HepG2 (cell line): ENCODE measurements around the gene C1R. TPM values are rescaled to one million over a fixed set of nuclear protein-coding genes. Genes with fewer than 3 reads are reported as not detected.

Experiments
- FOXM1 ChIP-seq: sonication (generic); formaldehyde crosslinking; IDR thresholded peaks from 2 replicates; pipeline ENCODE4 v1.5.0; 2020; ENCODE audit warnings: missing genetic modification reagents
- MIER3 ChIP-seq: IDR thresholded peaks from 2 replicates; pipeline ENCODE4 v1.6.1; 2016; ENCODE audit warnings: missing compliant biosample characterization, borderline replicate concordance
- NKX3-1 ChIP-seq: sonication (generic); formaldehyde crosslinking; IDR thresholded peaks from 2 replicates; pipeline ENCODE4 v1.5.0; 2020; ENCODE audit warnings: missing genetic modification reagents
- NPAS2 ChIP-seq: sonication (generic); formaldehyde crosslinking; IDR thresholded peaks from 2 replicates; pipeline ENCODE4 v1.8.0; 2022; ENCODE audit warnings: mild to moderate bottlenecking, missing genetic modification reagents, borderline replicate concordance
- ZBTB21 ChIP-seq: sonication (generic); formaldehyde crosslinking; IDR thresholded peaks from 2 replicates; pipeline ENCODE4 v1.4.0; 2020; ENCODE audit warnings: missing genetic modification reagents
- ZKSCAN5 ChIP-seq: sonication (generic); formaldehyde crosslinking; IDR thresholded peaks from 2 replicates; pipeline ENCODE4 v1.5.1; 2020; ENCODE audit warnings: mild to moderate bottlenecking, missing genetic modification reagents
- ZMYM3 ChIP-seq: sonication (generic); formaldehyde crosslinking; IDR thresholded peaks from 2 replicates; pipeline ENCODE4 v1.5.1; 2020; ENCODE audit warnings: mild to moderate bottlenecking, missing genetic modification reagents
- ZNF24 ChIP-seq: fragments of 450-650 bp; IDR thresholded peaks from 2 replicates; pipeline ENCODE4 v1.6.1; 2017; ENCODE audit warnings: antibody characterized with exemption, mild to moderate bottlenecking
- ZNF550 ChIP-seq: sonication (generic); formaldehyde crosslinking; IDR thresholded peaks from 2 replicates; pipeline ENCODE4 v1.4.0; 2020; ENCODE audit warnings: mild to moderate bottlenecking, missing genetic modification reagents, borderline replicate concordance
- polyA plus RNA-seq, 8 experiments: library from polyadenylated mRNA; depleted of rRNA in 3 of 8; stranded (reverse) in 7 of 8; unstranded in 1 of 8; fragments of >200 nt; fragmentation: Illumina TruSeq in 4 of 8; extraction: Trizol in 4 of 8; gene quantifications; 2 replicates each; pipeline versions ENCODE4 v1.2.1 to v1.2.3, GENCODE V29; 2011 to 2016; ENCODE audit warnings: low read depth in 4 of 8, missing spikeins in 1 of 8, mixed read lengths in 1 of 8; ENCODE audit not compliant: insufficient read depth in 1 of 8
- total RNA-seq, 5 experiments: library from RNA; depleted of rRNA; stranded (reverse); fragments of >200 nt; fragmentation: Illumina TruSeq; extraction: Trizol; gene quantifications; 2 replicates each; pipeline ENCODE4 v1.2.3, GENCODE V29; 2016; ENCODE audit warnings: low read depth in 1 of 5
- TF ChIP-seq, protein P1 (sequence below): sonication (generic); formaldehyde crosslinking; IDR thresholded peaks from 2 replicates; pipeline ENCODE4 v1.5.0; 2020; ENCODE audit warnings: missing genetic modification reagents
- TF ChIP-seq, protein P2 (sequence below): sonication (generic); formaldehyde crosslinking; IDR thresholded peaks from 2 replicates; pipeline ENCODE4 v1.4.0; 2020; ENCODE audit warnings: missing genetic modification reagents
- TF ChIP-seq, protein P3 (sequence below): sonication (generic); IDR thresholded peaks from 2 replicates; pipeline ENCODE4 v1.6.1; 2016; ENCODE audit warnings: low read depth, borderline replicate concordance
- TF ChIP-seq, protein P4 (sequence below): sonication (generic); formaldehyde crosslinking; IDR thresholded peaks from 2 replicates; pipeline ENCODE4 v1.4.0; 2020; ENCODE audit warnings: low read depth, mild to moderate bottlenecking, missing genetic modification reagents

Gene C1R
- total and polyA plus RNA-seq, 2 of the 13 experiments (the other 11 are each of a cell fraction or from before 2014, with no cell fraction given): 3.5 to 6.5 TPM

DNA sequence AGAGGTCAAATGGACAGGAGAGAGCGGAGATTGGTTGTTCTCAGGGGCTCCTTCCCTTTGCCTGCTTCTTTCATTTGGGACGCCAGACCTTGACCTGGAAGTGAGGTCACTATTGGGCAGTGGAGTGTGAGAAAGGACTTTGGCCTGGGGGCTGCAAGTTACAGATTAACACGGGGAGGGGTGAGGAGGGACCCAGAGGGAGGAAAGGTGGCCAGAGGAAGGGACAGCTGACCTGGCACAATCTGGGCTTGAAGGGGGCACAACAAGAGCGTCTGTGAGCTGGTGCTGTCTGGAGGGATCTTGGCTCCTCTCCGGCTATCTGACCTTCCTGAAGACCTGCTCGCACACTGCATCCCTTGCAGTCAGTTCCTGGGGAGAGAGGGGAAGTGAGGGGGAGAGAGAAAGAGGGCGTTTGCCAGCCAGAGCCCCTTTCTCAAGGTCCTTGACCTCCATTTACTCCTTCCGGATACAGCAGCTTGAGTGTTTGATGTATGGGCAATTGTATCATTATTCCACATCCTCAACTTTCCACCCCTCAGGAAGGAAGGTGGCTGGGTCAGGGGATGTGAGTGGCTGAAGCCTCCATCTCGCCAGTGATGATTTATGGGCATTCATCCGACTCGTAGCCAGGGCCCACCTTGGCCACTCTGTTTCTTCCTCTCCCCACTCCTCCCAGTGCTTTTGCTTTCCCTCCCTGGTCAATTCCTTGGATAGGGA, 31.7 kb upstream of the C1R start (continued):
- TF ChIP-seq, protein P1, sequence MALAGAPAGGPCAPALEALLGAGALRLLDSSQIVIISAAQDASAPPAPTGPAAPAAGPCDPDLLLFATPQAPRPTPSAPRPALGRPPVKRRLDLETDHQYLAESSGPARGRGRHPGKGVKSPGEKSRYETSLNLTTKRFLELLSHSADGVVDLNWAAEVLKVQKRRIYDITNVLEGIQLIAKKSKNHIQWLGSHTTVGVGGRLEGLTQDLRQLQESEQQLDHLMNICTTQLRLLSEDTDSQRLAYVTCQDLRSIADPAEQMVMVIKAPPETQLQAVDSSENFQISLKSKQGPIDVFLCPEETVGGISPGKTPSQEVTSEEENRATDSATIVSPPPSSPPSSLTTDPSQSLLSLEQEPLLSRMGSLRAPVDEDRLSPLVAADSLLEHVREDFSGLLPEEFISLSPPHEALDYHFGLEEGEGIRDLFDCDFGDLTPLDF: no peak
- TF ChIP-seq NPAS2 (CRISPR knock-in tag): no peak
- TF ChIP-seq, protein P2, sequence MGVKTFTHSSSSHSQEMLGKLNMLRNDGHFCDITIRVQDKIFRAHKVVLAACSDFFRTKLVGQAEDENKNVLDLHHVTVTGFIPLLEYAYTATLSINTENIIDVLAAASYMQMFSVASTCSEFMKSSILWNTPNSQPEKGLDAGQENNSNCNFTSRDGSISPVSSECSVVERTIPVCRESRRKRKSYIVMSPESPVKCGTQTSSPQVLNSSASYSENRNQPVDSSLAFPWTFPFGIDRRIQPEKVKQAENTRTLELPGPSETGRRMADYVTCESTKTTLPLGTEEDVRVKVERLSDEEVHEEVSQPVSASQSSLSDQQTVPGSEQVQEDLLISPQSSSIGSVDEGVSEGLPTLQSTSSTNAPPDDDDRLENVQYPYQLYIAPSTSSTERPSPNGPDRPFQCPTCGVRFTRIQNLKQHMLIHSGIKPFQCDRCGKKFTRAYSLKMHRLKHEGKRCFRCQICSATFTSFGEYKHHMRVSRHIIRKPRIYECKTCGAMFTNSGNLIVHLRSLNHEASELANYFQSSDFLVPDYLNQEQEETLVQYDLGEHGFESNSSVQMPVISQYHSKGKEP: no peak
- TF ChIP-seq, protein P3, sequence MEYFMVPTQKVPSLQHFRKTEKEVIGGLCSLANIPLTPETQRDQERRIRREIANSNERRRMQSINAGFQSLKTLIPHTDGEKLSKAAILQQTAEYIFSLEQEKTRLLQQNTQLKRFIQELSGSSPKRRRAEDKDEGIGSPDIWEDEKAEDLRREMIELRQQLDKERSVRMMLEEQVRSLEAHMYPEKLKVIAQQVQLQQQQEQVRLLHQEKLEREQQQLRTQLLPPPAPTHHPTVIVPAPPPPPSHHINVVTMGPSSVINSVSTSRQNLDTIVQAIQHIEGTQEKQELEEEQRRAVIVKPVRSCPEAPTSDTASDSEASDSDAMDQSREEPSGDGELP: peak; percentile 84
- no peak for TF ChIP-seq ZKSCAN5 (CRISPR knock-in tag)
- TF ChIP-seq FOXM1 (CRISPR knock-in tag): no peak
- TF ChIP-seq ZNF24: no peak
- 0 out of 2 replicates have a peak, but pooled peaks have one; percentile 48 for TF ChIP-seq ZMYM3
- no peak for TF ChIP-seq ZNF550 (CRISPR knock-in tag)
- TF ChIP-seq MIER3 (CRISPR knock-in tag): peak; percentile 35; the same call in 1 of the 2 replicates
- peak; percentile 69 for TF ChIP-seq ZBTB21 (CRISPR knock-in tag)
- TF ChIP-seq, protein P4, sequence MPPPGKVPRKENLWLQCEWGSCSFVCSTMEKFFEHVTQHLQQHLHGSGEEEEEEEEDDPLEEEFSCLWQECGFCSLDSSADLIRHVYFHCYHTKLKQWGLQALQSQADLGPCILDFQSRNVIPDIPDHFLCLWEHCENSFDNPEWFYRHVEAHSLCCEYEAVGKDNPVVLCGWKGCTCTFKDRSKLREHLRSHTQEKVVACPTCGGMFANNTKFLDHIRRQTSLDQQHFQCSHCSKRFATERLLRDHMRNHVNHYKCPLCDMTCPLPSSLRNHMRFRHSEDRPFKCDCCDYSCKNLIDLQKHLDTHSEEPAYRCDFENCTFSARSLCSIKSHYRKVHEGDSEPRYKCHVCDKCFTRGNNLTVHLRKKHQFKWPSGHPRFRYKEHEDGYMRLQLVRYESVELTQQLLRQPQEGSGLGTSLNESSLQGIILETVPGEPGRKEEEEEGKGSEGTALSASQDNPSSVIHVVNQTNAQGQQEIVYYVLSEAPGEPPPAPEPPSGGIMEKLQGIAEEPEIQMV (CRISPR knock-in tag): no peak
- no peak for TF ChIP-seq NKX3-1 (CRISPR knock-in tag)
